HG03060 (cell line): ENCODE measurements around the gene PADI4.

Source experiments
- ATAC-seq: cut with Tn5 transposase; IDR thresholded peaks from one replicate; pipeline ENCODE4 v1.9.1; 2021; ENCODE audit warnings: low read depth, moderate number of reproducible peaks; ENCODE audit not compliant: unreplicated experiment

The PADI4 gene

GRCh38 chr1:17280894-17281293 is 27.1 kb upstream of the PADI4 start:
- no peak for ATAC-seq

- no peak for ATAC-seq
These were observed 26.2 kb upstream of the PADI4 start for GRCh38 chr1:17281775-17282181.

GRCh38 chr1:17282836-17283235 is 25.2 kb upstream of the PADI4 start:
- no peak for ATAC-seq

DNA sequence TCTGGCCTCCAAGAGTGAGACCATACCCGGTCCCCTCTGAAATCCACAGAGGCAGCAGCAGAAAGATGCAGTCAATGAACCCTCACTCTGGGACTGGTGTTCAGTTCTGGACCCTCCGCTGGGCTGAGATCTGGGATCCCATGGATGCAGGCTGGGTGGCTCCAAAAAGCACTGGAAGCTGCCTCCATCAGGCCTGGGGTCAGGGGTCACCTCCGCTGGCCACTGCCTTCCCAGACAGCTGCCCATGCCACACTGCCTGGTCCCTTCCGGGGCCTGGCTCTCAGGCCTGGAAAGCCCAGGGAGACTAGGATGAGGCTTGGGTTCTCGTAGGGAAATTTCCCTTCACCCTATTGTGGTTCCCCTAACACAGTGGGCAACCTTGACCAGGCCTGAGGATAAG is 21.4 kb upstream of the PADI4 start:
- ATAC-seq: no peak

DNA sequence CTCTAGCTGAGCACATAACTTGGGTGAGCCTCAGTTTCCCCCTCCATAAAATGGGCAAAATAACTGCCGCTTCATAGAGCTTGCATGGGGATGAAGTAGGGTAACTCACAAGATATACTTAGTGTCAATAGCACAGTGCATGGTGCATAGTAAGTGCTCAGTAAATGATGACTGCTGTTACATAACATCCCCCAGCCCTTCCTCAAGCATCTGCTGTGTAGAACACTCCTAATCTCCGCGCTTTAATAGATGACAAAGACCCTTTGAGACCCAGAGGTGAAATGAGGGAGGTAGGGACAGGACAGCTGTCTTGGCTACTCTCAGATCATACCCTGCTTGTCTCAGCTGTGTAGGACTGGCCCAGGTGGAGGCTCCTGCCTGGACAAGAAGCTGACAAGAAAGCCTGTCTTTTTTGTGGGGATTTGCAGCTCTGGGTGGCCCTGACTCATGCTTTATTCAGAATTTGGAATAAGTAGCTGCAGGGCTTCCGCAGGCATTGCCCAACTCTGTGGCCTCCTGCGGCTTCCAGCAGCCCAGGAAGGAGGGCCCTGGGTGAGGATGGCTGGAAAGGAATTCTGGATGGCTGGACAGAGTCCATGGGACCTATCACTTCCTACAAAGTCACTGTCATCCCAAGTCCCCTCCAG is 20.7 kb upstream of the PADI4 start:
- ATAC-seq: no peak

DNA sequence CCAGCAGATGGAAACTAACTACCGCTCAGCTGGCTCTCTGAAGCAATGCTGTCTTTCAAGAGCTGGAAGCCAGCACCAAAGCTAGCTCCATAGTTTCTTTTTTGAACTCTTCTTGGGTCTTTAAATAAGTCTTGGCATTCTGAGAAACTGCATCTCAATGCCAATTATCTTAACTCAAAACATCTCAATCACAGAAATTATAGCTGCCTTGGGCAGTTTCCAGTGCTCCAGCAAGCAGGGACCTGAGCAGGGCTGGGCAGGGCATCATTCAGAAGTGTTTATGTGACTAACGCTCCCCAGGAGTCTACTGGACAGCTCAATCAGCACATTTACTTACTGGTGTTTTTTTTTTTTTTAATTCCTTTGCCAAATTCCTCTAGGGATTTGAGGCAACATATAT is 18.3 kb upstream of the PADI4 start:
- no peak for ATAC-seq

DNA sequence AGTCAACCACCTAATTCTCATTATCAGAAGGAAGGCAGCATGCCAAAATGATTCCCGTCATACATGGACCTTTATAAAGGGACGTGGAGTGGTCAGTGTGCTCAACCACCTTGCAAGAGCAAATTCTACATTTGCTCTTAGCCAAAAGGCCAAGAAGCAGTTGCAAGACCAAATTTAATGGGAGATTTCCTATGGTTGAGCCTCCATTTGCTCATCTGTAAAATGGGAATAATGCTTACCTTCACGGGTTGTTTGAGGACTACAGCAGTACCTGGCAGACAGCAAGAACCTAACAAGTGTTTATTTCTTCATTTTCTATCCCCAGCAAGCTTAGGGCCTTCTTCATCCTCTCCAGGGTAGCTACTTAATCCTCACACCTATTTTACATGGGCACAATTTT is 17.4 kb upstream of the PADI4 start:
- no peak for ATAC-seq

DNA sequence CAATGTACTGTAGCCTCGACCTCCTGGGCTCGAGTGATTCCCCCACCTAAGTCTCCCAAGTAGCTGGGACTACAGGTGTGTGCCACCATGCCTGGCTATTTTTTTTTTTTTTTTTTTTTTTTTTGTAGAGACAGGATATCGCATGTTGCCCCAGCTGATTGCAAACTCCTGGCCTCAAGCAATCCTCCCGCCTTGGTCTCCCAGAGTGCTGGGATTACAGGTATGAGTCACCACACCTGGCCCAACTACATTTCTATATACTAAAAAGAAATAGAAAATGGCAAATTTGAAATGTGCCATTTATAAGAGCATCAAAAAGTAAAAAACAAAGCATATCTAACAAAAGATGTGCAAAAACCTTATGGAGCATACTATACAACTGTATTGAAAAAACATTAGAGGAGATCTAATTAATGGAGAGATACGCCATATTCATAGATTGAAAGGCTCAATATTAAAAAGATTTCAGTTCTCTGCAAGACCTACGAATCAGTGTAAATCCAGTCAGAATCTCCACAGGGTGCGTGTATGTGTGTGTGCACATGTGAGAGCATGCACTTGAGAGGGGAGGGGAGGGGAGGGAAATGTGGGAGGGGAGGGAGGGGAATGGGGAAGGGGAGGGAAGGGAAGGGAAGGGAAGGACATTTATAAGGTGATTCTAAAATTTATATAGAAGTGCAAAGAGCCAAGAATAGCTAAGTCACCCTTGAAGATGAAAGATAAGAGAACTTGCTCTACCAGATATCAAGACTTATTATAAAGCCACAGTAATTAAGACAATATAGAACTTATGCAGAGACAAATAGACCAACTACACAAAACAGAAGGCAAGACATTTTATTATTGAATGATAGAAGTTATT is 15.5 kb upstream of the PADI4 start:
- ATAC-seq: no peak

DNA sequence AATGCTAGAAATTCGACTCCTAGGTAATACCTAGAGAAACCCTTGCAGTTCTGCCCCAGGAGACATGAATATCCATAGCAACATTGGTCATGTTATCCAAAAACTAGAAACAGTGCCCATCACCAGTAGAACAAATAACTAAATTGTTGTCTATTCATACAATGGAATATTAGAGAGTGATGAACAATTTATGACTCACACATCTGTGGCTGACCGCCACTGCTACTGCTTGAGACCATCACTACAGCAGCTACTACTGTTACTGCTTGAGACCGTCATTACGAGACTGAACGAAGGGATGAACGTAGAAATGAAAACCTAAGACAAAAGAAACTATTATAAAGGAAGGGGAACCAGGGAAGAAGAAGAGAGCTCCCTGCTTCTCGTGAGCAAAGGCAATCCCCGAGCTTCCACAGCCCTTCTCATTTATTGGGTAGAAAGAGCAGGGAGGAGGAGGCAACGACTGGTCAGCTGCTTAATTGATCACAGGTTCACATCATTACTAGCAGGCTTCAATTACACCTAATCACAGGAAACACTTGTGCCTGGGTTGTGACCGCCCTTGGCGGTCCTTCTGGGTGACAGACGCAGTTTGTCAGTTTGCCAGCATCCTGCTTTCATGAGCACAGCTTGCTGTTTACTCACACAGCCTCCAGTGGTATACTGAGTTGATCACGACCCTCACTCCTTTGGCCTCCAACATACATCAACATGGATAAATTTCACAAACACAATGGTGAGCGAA is 14.1 kb upstream of the PADI4 start:
- ATAC-seq: no peak

GRCh38 chr1:17295292-17295691 is 12.7 kb upstream of the PADI4 start:
- no peak for ATAC-seq

DNA sequence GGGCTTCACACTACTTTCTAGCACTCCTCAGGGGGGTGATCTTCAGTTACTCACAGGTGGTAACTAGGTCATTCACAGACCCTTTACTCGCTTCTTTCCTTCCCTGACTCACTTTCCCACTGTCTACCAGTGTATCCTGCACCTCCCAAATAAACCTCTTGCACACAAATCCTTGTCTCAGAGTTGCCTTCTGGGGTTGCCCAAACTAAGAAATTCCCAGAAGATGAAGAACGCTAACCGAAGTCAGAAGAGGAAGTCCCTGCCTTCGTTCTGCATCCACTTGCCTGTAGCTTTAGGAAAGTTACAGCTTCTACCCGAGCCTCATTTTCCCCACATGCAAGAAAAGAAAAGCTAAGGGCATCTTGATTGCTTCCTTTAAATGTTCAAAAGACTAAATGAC is 11.9 kb upstream of the PADI4 start:
- no peak for ATAC-seq

GRCh38 chr1:17297991-17298390 is 10.0 kb upstream of the PADI4 start:
- ATAC-seq: no peak

DNA sequence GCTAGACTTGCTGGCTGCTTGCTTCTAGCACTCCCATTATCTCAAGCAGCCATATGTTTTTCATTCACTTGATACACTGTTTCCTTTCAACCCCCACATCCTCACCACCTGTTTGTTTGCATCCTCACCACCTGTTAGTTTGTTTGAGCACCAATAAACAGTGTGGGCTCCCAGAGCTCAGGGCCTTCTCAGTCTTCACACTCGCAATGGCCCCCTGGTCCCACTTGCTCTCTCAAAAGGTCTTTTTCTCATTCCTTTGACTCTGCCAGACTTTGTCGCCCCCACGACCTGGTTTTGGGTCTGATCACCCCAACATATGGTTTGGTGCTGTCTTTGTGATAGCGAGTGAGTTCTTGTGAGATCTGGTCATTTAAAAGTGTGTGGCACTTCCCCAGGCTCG is 6.2 kb upstream of the PADI4 start:
- ATAC-seq: no peak

DNA sequence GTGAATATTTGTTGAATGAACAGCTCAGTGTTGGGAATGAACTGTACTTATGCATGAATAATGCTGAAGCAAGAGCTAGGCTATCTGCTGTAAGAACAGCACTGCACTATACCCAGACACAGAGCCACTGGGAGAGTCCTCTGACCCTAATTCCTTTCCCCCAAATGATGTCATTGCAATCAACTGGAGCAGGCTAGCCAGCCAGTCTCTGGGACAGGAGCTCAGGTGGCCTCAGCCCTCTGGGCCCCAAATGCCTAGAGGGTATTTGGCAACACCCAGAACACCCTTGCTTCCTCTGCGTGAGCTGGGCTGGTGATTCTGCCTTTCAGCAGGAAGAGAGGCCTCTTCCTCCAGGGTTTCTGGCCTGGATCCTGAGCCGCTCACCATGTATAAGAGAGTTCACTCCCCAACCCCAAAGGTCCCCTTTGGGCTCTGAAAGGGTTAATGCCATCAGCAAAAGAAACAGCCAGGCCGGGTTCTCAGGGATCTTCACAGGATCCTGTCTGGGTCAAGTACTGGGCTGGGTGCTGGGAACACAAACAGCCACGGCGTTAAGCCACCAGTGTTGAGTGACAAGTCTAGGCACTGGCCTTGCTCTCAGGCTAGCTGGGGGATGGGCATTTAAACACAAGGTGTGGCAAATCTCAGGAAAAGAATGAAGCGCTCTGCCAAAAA is 3.7 kb upstream of the PADI4 start:
- no peak for ATAC-seq

GRCh38 chr1:17304826-17305175 is 3.2 kb upstream of the PADI4 start:
- no peak for ATAC-seq

DNA sequence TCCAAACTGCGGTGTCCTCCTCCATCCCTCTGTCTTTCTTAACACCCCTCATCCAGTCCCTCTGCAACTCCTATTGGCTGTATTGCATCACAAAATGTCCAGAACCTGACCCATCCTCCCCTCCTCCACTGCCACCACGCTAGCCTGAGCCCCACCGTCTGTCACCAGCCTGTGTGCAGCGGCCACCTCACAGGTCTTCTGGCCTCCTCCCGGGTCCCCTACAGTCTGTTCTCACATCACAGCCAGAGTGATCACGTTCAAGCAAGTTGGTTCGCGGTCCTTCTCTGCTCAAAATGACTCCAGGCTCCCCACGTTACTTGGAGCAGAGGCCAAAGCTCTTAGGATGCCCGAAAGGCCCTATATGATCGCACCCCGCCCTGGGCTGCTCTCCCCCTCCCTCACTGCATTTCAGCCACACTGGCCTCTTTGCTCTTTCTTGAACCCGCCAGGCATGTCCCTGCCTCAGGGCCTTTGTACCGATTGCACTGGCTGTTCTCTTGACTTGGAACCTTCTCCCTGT is 2.4 kb upstream of the PADI4 start:
- no peak for ATAC-seq

GRCh38 chr1:17306407-17306806 is 1.6 kb upstream of the PADI4 start:
- ATAC-seq: no peak

- ATAC-seq: no peak
These were observed 1.1 kb upstream of the PADI4 start for GRCh38 chr1:17306921-17307320.

DNA sequence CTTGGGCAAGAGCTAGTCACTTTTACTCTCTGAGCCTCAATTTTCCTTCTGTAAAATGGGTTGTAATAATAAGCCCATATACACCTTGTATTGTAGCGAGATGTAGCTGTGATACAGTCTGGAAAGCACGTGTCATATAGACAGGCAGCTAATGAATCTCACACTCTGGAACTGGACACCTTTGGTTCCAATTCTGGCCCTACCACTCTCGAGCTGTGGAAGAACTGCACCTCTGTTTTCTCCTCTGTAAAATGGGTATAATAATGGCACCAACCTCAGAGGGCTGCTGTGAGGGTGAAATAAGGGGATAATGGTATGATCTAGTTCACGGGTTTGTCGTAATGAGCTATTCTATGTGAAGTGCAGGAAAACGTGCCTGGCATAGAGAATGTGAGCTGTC is 668 bp upstream of the PADI4 start:
- no peak for ATAC-seq

- no peak for ATAC-seq
These were observed 596 bp downstream of the PADI4 start for GRCh38 chr1:17308593-17308992.
